HL-60/S4 treated with phorbol 12-myristate 13-acetate at 8.2 ng/mL for 4 days and 3 days (cell line): ENCODE measurements around the gene PARP4.
"Not testable (repeated sequence)": the region's sequence is repeated elsewhere in the genome, so short reads cannot be mapped to it uniquely, and the experiment has no call there.

Source experiments
- in situ Hi-C: fragments of 300-500 bp; cut with MboI; formaldehyde crosslinking; loops from 2 replicates; pipeline ENCODE4 v1.15.0; 2022; ENCODE audit warnings: low sequenced_read_pairs

The PARP4 gene

DNA sequence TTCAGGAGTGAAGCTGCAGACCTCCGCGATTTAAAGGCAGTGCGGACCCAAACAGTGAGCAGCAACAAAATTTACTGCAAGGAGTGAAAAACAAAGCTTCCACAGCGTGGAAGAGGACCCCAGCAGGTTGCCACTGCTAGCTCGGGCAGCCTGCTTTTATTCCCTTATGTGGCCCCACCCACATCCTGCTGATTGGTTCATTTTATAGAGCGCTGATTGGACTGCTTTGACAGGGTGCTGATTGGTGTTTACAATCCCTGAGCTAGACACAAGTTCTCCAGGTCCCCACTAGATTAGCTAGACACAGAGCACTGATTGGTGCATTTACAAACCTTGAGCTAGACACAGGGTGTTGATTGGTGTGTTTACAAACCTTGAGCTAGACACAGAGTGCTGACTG is 6.3 kb downstream of the PARP4 start:
- in situ Hi-C loops = not testable (repeated sequence)

DNA sequence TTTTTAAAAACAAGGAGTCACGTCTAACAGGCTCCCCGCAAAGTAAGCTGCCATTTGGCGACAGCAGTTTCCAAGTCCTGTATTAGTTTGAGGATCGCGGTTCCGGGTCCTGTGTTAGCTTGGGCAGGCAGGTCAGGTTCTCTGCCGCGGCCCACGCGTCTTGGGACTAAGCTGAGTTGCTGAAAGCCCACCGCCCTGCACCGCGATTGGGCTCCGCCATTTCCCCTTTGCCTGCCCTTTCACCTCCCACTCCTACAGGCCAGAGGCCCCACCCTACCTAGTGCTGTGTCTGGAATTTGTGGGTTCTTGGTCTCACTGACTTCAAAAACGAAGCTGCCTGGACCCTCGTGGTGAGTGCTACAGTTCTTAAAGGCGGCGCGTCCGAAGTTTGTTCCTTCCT is 6.8 kb downstream of the PARP4 start:
- in situ Hi-C loops = no loop called here

DNA sequence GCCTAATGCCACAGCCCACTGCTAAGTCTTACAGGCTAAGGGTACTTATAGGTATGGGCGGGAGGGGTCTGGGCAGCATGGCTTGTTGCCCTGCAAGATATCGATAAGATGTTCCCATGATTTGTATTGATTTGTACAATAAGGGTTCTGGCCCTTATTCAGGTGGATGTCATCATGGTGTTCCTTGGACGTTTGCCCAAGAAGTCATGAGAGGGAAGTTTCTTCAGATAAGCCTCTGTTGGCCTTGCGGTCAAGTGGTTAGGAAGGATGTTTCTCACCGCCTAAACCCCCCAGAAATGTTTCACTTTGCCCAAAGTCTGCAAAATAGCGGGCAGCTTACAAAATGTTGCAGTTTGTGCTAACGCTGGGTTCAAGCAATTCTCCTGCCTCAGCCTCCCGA is 7.3 kb downstream of the PARP4 start:
- in situ Hi-C loops = no loop called here

DNA sequence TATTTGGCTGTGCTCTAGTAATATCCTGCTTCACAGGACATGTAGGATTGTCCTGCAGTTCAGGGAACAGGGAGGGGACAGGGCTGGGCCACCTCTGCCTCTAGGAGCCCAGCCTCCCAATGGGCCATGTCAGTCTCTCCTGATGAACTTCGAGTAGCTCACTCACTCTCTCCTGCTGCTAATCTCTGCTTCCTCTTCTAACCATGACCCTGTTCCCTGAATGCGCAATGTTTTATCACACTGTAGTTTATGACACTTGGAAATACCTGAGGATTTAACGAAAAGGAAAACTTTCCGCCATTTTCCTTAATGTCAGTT is 9.2 kb downstream of the PARP4 start:
- in situ Hi-C loops = no loop called here

DNA sequence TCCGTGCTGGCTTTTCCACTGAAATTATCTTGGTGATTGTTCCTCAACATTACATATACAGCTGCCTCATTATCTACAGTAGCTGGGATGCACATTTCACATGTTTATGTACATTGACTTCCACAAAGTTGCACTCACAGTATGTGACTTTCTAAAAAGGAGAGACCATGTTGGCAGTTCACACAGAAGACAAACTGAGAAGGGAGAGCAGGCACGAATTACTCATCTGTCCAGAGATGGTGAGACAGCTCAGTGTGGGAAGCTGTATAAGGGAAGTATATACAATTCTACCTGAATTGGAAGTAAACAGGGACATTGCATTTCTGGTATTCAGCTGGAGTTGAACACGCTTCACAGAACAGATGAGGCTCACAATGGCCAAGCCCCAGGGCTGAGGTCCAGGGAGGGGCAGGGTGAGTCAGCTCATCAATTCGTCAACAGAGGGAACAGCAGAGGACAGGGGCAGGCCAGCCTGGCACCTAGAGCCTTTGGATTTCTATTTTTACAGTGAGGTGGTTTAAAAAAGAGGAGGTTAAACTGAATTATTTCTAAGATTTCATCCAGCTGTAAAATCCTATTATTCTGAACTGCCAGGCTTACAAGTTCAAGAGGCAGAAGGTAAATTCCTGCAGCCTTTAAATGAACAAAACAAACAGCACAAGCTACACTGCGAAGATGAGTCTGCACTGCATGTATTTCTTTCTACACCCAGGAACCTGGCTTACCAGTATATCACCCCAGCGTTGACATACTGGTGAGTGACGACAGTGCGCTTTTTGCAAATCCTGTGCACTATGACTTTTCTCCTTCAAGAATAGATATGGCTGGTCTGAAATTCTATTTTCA is 9.8 kb downstream of the PARP4 start:
- in situ Hi-C loops = no loop called here

DNA sequence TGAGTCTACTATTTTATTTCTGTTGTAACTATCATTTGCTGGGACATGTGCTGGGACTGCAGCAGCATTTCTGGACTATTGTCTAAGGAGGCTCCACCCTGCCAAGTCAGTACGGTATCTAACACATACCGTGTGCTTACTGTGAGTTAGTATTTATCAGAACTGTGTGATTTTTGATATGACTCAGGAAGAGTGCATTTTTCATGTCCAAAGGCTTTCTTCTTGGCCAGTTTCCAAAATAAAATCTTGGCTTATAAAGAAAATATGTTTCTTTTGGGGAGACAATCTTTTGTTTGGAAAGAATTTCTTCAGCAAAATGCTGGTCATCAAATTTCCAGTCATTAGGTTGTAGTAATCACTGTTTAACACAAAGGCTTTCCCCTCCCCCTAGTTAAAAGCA is 11.6 kb downstream of the PARP4 start:
- in situ Hi-C loops = no loop called here

DNA sequence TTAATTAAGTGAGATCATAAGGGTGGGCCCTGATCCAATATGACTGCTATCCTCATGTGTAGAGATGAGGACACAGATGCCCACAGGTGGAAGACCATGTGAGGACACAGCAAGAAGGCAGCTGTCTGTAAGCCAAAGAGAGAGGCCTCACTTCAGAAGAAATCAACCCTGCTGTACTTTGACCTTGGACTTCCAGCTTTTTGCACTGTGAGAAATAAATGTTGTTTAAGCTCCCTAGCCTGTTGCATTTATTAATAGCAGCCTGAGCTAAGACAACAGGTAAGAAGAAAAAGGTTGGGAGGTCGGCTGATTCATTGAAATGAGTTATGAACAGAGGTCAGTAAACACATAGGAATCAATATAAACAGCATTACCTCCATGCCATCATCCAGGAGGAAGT is 14.8 kb downstream of the PARP4 start:
- in situ Hi-C loops = no loop called here

DNA sequence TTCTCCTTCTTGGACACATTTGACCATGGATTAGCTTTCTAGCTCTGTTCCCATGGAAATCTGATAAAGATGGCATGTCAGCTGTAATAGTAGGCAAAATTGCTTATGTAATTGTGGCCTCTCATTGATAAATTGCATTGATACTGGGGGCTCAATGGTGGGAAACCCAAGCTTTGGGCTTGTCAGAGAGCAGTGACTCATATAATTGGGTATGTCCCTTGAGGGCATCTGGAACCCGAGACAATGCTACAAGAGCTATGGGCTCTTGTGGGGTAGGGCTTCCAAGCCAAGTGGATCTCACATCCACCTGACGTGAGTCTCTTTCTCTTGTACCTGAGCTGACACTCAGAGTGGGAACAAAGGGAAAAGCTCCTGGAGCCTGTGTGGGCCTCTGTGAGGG is 16.3 kb downstream of the PARP4 start:
- in situ Hi-C loops = not testable (repeated sequence)

DNA sequence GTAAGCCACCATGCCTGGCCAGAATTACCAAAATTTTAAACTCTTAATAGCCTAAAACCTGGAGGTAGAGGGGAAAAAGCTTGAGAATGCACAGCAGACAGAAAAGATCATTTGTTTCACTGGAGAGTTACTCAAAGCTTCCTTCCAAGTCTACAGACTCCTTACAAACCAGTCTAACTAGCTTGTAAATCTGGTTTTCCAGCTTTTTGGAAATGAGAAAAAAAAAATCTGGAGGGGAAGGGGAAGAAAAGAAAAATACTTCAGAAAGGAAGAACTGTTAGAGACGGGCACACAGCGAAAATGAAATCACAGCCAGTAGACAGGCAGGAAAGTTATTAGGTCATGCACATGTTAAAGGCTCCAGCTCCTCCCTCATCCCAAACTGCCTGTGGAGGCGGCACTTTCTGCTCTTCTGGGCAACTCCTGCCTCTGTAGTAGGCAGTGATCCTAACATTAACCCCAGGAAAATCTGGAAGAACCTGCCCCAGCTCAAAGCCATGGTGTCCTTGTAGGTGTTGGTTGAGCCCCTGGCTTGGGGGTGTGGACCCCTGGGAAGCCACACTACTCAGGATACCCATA is 17.3 kb downstream of the PARP4 start:
- in situ Hi-C loops = no loop called here

DNA sequence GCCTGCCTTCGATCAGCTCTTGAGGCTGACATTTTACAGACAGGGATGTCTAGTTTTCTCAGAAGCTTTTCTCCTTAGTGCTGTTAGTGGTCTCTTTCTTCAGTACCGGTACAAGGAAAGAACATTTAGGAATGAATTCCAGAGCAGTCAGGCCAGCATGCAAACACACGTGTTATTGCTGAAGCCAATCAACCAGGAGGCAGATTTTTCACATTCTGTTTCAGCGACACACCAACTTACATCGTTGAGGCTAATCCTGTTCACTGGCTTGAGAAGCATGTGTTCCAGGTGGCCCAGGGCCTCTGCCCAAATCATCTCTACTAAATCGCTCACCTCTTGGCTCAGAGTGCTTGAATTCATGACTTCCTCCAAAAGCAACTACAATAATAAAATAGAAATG is 19.2 kb downstream of the PARP4 start:
- in situ Hi-C loops = no loop called here

DNA sequence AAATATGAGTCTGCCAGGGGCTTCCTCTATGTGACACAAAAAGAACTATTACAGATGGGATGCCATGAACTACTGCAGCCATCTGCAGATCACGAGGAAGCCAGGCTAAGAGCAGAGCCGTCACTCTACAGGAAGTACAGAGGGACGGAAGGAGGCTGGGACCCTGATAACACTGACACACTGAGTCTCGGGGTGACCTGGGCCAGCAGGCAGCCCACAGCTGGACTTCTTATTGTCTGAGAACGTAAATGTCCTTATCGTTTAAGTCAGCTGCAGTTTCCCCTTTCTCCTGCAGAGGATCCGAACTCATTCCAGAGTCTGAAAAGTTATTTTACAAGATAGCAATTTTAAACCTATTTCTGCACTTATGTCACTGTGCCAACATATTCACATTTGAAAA is 20.7 kb downstream of the PARP4 start:
- in situ Hi-C loops = no loop called here

DNA sequence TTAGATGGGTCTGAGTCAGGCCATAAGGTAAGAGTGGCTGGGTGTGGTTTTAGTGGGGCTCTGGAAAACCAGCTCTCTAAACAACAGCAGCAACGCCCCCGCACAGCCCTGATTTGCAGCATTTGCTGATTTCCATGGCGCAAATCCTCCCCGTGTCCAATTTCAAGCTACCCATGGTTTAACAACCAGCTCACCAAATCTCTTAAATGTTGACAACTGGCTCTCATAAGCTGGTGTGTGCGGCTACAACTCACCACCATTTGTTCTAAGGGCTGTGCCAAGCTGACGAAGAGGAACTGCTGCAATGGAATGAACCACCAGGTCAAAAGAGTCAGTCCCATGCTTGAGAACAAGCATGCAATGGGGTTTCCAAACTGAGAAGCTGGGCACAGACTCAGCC is 22.9 kb downstream of the PARP4 start:
- in situ Hi-C loops = no loop called here

DNA sequence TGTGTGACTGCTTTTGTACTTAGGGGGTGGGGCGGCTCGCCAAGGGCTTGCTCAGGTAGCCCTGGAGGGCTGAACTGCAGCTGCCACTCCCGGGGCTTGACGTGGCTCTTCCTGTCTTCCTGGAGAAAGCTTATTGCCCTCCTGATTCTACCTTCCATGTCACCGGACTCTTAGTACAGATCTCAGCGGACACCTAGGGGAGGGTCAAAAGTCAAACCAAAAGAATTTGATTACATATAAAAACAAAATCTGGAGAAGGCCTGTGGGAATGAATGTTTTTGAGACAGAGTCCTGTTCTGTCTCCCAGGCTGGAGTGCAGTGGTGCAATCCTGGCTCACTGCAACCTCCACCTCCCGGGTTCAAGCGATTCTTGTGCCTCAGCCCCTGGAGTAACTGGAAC is 24.5 kb downstream of the PARP4 start:
- in situ Hi-C loops = not testable (repeated sequence)

DNA sequence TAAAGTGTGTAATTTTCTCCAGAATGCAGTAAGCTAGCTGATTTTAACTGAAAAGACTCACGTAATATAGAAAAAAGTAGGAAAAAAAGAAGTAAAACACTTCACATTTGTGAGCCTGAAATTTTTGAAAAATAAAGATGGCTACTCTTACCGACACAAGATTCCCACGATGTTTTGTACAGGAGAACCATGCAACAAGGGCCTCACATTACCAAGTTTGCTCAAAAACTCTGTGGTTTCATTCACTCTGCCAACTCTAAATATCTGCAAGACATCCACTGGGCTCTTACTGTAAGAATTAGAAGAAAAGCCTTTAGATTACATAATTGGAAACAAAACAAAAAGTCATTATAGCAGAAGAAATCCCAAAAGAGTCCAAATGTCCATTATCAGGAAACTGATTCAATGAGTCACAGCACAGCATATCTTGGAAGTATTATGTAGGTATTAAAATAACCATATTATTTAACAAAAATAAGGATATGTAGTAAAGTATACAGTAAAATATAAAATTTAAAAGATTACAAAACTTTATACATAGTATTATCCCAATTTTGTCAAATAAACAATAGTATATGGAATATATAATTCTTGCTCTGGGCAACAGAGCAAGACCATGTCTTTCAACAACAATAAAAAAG is 26.4 kb downstream of the PARP4 start:
- in situ Hi-C loops = not testable (repeated sequence)

DNA sequence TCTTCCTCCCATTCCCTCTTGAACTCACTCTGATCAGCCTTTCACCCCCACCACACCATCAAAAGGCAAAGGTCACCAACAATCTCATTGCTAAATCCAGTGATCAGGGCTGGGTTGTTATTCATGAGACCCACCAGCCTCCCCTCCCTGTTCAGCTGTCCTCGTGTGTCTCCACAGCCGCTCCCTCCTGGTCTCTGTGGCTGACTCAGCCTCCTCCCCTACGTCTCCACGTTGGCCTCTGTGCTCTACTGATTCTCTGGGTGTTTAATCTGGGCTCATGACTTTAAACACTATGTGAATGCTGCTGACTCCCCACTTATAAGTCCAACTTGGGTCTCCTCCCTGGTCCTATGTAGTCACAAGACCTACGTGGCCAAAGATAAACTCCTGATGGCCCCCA is 38.9 kb downstream of the PARP4 start:
- in situ Hi-C loops = no loop called here

DNA sequence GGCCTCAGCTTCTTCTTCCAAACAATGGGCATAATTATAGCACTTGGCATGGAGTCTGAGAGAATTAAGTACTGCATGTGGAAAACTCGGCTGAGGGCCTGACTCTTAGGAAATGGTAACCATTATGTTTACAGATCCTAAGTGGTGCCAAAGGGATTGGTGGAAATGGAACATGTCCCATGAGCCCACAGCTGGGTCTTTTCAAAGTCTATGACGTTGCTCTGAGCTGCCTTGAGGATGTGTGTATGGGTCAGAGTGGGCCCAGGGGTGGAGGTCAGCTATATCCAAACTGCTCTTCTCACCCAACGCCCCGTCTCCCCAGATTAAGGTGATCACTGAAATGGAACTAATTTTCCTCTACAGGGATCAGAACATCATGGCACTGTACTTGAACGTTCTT is 40.4 kb downstream of the PARP4 start:
- in situ Hi-C loops = not testable (repeated sequence)

DNA sequence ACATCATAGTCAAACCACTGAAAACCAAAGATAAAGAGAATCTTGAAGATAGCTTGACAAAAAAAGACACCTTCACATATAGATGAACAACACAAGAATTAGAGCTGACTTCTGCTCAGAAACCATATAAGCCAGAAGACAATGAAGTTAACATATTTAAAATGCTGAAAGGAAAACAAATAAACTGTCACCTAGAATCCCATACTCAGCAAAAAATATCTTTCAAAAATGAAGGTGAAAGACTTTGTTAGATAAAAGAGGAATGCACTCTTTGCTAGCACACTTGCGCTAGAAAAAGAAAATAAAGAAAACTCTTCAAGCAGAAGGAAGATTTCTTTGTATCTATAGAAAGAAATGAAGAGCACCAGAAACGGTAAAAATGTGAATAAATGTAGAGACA is 49.5 kb downstream of the PARP4 start:
- in situ Hi-C loops = no loop called here

DNA sequence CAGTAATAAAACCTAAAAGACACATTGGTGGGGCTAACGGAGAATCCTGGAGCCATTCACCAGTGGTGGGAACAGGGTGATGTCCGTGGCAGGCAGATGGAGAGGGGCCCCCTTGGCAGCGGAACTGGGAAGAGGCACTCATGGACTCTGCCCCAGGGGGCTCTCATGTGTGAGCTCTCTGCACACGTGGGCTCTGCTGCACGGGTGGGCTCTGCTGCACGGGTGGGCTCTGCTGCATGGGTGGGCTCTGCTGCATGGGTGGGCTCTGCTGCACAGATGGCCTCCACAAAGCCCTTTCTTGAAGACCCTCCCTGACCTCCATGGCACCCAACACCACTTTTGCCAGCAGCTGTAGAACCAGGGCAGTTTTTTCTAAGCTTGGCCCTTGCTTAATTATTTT is 52.3 kb downstream of the PARP4 start:
- in situ Hi-C loops = no loop called here

DNA sequence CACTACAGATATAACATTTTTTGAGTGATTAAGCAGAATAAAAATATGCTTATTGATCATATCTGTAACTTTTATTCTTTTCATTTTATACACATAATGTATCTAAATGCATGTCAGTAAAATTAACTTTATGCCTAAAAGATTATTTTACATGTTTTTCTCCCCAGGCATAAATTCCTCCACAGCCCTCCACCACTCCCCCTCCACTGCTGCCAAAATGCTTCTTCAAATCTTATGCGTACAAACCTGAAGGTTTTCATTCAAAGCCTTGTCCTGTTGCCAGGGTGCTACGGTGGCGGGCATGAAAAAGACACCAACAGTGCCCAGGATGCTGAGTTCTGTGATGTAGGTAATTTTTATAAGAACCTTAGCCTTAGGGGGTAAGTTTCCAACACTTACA is 52.9 kb downstream of the PARP4 start:
- in situ Hi-C loops = no loop called here

DNA sequence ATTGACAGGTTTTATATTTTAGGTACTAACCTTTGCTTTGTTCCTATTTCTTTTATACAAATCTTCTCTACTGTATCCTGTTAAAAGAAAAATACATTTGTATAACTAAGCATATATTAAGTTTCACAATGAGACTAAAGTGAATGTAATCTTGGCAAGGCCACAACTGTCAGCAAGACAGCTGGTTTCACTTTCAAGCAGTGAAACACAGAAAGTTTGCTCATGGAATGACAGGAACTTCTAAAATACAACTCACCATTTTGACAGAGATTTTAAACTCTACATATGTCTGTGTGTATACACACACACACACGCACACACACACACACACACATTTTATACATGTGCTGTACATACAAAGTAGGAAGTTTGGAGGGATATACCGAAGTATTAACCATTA is 53.3 kb downstream of the PARP4 start:
- in situ Hi-C loops = no loop called here

DNA sequence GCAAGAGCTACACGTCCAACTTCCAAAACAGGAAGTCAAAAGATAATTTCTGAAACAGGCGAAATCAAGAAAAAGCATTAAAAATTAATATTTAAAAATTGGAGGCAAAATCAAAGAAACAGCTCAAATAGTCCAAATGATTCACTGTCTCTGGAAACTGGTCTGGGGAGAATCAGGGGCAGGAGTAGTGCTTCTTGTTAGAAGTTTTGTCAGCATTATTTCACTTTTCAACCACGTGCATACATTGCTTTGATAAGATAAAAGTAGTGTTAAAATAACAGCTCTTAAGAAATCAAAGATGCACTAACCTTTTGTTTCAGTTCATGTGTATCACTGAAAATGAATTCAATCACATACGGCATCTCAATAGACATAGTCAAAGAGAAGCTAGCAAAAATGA is 53.8 kb downstream of the PARP4 start:
- in situ Hi-C loops = no loop called here

DNA sequence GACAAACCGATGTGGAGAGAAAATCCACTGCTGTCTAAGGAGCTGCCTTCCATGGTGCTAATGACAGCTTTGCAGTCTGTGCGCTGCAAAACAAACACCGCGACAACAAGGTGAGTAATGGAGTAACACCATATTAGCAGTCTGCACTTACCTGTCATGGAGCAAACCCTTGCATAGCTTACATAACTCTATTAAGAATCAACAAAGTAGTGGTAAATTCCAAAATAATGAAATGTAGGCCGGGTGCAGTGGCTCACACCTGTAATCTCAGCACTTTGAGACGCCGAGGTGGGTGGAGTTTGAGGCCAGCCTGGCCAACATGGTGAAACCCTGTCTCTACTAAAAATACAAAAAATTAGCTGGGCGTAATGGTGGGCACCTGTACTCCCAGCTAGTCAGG is 56.2 kb downstream of the PARP4 start:
- in situ Hi-C loops = no loop called here

DNA sequence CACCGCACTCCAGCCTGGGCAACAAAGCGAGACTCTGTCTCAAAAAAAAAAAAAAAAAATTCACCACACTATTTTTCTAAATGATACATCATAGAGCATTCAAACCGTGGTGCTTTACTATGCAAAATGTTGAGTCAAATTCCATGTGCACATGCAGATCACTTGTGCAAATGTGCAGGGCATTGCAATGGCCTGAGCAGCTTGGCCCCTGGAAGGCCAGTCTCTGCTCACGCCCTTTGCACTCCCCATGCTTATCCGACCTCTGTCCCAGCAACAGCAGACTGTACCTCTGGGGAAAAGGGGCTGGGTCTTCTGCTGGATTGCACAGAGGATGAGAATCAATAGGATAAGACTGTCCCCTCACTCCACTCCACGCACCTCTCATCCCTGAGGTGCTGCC is 58.5 kb downstream of the PARP4 start:
- in situ Hi-C loops = no loop called here
